C4-2B (cell line): ENCODE data around the gene VAV3.

Experiments used
- CTCF ChIP-seq: fragments of 450-650 bp; conservative IDR thresholded peaks from 2 replicates; pipeline ENCODE4 v1.5.1; 2017; ENCODE audit warnings: mild to moderate bottlenecking
- ZFX ChIP-seq: fragments of 450-650 bp; IDR thresholded peaks from 2 replicates; pipeline ENCODE4 v1.6.1; 2017

- no peak for TF ChIP-seq CTCF
- TF ChIP-seq ZFX = no peak
Observed at GRCh38 chr1:107523061-107523460, 441.9 kb downstream of the VAV3 start.
